Prostate gland (tissue), 2 donors: ENCODE results near the gene SESN1. TPM values are rescaled to one million over a fixed set of nuclear protein-coding genes. Genes with fewer than 3 reads are reported as not detected.

Experiments
- DNase-seq: peaks from one replicate; pipeline ENCODE4 v3.0.0-alpha.2; 2019; ENCODE audit warnings: low spot score
- H3K27ac ChIP-seq, 2 donors: fragments of 200-600 bp; sonication (generic); 2 replicates each; pipeline ENCODE4 v1.5.1; 2017 to 2019
- H3K27me3 ChIP-seq: fragments of 200-600 bp; sonication (generic); replicated peaks from 2 replicates; pipeline ENCODE4 v1.5.1; 2019; ENCODE audit not compliant: insufficient read depth
- H3K36me3 ChIP-seq, 2 donors: fragments of 200-600 bp; sonication (generic); 1 replicate in 1 of 2; 2 replicates in 1 of 2; pipeline versions ENCODE4 v1.5.1 to v1.8.1; 2017 to 2019
- H3K4me1 ChIP-seq: fragments of 200-600 bp; sonication (generic); replicated peaks from 2 replicates; pipeline ENCODE4 v1.5.1; 2019
- H3K4me3 ChIP-seq, 2 donors: fragments of 200-600 bp; sonication (generic); 2 replicates each; pipeline ENCODE4 v1.5.1; 2017 to 2019
- H3K9me3 ChIP-seq: fragments of 200-600 bp; sonication (generic); 2 replicates; pipeline ENCODE4 v1.5.1; 2017
- CTCF ChIP-seq, 4 experiments: fragments of 200-600 bp in 2 of 4; fragments of 450-650 bp in 2 of 4; sonication (generic) in 2 of 4; IDR thresholded peaks; 1 replicate in 3 of 4; 2 replicates in 1 of 4; pipeline ENCODE4 v1.5.1; 2016 to 2019; ENCODE audit warnings: antibody characterized with exemption in 4 of 4, mild to moderate bottlenecking in 2 of 4, moderate library complexity in 2 of 4
- POLR2A ChIP-seq: fragments of 450-650 bp; IDR thresholded peaks from one replicate; pipeline ENCODE4 v1.6.1; 2016; ENCODE audit warnings: antibody characterized with exemption, mild to moderate bottlenecking
- POLR2AphosphoS5 ChIP-seq: sonication (generic); formaldehyde crosslinking; IDR thresholded peaks from one replicate; pipeline ENCODE4 v1.6.1; 2017; ENCODE audit warnings: antibody characterized with exemption
- WGBS: methylation state at CpG from one replicate; pipeline ENCODE4 v1.1.5; 2018; 5-methylcytosine and 5-hydroxymethylcytosine counted together
- intact Hi-C: fragments of 100-400 bp; cut with DNase I; formaldehyde crosslinking; loops from one replicate; pipeline ENCODE4 v1.14.2; 2022
- total RNA-seq, 2 donors: library from RNA; depleted of rRNA; stranded (reverse); fragments of >200 nt; gene quantifications; one replicate each; pipeline ENCODE4 v1.1.0, GENCODE V29; 2016

The SESN1 gene
- total RNA-seq, 2 donors from 2014 or later = 92.2 to 140 TPM

- 60% methylated on average over 20 of the region's 27 CpGs for WGBS
- no peak for TF ChIP-seq CTCF (IDR thresholded peaks at IDR 0.05)
- TF ChIP-seq POLR2AphosphoS5 = no peak
- TF ChIP-seq POLR2A = no peak
- Histone ChIP-seq H3K27ac (no peak overlapping the region), H3K27me3 (no peaks in the 10 kb centered on the region), H3K36me3 (no peaks in the 10 kb centered on the region), H3K4me1 (no peaks in the 10 kb centered on the region), H3K9me3 (no peaks in the 10 kb centered on the region), H3K4me3 (no peak overlapping the region)
- no peak for DNase-seq
- intact Hi-C loops = no loop called here
These were observed 141.7 kb downstream of the SESN1 start for GRCh38 chr6:108952776-108953486.

- H3K27me3 ChIP-seq = no peaks in the 10 kb centered on the region
- no peaks in the 10 kb centered on the region for H3K36me3 ChIP-seq
- intact Hi-C loops = no loop called here
- H3K27ac ChIP-seq = peak overlapping the region; percentile 49 to 51
- no peaks in the 10 kb centered on the region for H3K9me3 ChIP-seq
- H3K4me3 ChIP-seq = no peak overlapping the region
- peaks cover 10% of the 10 kb centered on the region for H3K4me1 ChIP-seq
- TF ChIP-seq POLR2A (no peak), POLR2AphosphoS5 (peak; percentile 74), CTCF (IDR thresholded peaks at IDR 0.05) (no peak)
- peak; percentile 71 for DNase-seq
- 36% methylated on average over 16 of the region's 16 CpGs for WGBS
These were observed 143.2 kb downstream of the SESN1 start for GRCh38 chr6:108951351-108951953.

GRCh38 chr6:108948181-108948661 is 146.4 kb downstream of the SESN1 start:
- TF ChIP-seq POLR2A = no peak
- peak; percentile 72 for TF ChIP-seq POLR2AphosphoS5
- no peak for TF ChIP-seq CTCF (IDR thresholded peaks at IDR 0.05)
- Histone ChIP-seq H3K4me1 (peaks cover 10% of the 10 kb centered on the region), H3K27ac (peak overlapping the region; percentile 73 to 75), H3K36me3 (no peaks in the 10 kb centered on the region), H3K4me3 (no peak overlapping the region), H3K9me3 (no peaks in the 10 kb centered on the region), H3K27me3 (no peaks in the 10 kb centered on the region)
- intact Hi-C loops = loop anchor here (5.0 kb wide), 1 partner anchor 59 kb away; no protein-coding TSS in a partner anchor
- DNase-seq = peak; percentile 65
- 33% methylated on average over 7 of the region's 7 CpGs for WGBS

GRCh38 chr6:108947114-108947854 is 147.4 kb downstream of the SESN1 start:
- Histone ChIP-seq H3K36me3 (no peaks in the 10 kb centered on the region), H3K27me3 (no peaks in the 10 kb centered on the region), H3K4me1 (peaks cover 10% of the 10 kb centered on the region), H3K9me3 (no peaks in the 10 kb centered on the region), H3K27ac (peak overlapping the region; percentile 73 to 75), H3K4me3 (no peak overlapping the region)
- DNase-seq = peak; percentile 80
- TF ChIP-seq CTCF (IDR thresholded peaks at IDR 0.05) = no peak
- peak; percentile 91 for TF ChIP-seq POLR2AphosphoS5
- intact Hi-C loops = loop anchor here (5.0 kb wide), 1 partner anchor 60 kb away; no protein-coding TSS in a partner anchor
- 38% methylated on average over 5 of the region's 5 CpGs for WGBS
